ENCODE data around the gene AQP11. TPM values are rescaled to one million over a fixed set of nuclear protein-coding genes. Genes with fewer than 3 reads are reported as not detected.

The AQP11 gene
- polyA plus RNA-seq, 1 of the 3 experiments (the other 2 are of a cell fraction): 1.8 TPM

- ChIA-PET POLR2A (no interaction called here), CTCF (interaction anchor here (0.8 to 1.7 kb wide), 4 partner anchors 20 to 466 kb away, joined by 3 to 5 read pairs (median 4); no protein-coding TSS in a partner anchor)
- H3K4me3 ChIP-seq (ENCODE audit: low read depth in 2 of 2, low read length in 1 of 2): no peak overlapping the region
- H3K9me2 ChIP-seq: no peaks in the 10 kb centered on the region
- H3K79me2 ChIP-seq (ENCODE audit: insufficient read depth): no peaks in the 10 kb centered on the region
- H3K36me3 ChIP-seq (replicated peaks in 1 of 2; ENCODE audit: control insufficient read depth in 1 of 2, insufficient read depth in 2 of 2, low read length in 1 of 2): peaks cover 0 to 7% of the 10 kb centered on the region in 2 experiments
- peaks cover 0 to 14% of the 10 kb centered on the region in 2 experiments; a peak in 1 of 4 replicates for H3K4me1 ChIP-seq (ENCODE audit: control insufficient read depth in 1 of 2, insufficient read depth in 2 of 2, low read depth in 1 of 2, low read length in 1 of 2)
- H3K9me3 ChIP-seq: no peaks in the 10 kb centered on the region
- no peaks in the 10 kb centered on the region for H3F3A ChIP-seq (replicated peaks; ENCODE audit: insufficient read depth)
- WGBS (ENCODE audit: low lambda C conversion rate): 75% methylated on average over 2 of the region's 2 CpGs
- DNase-seq: no peak
- no peak overlapping the region for H3K27ac ChIP-seq (ENCODE audit: low read depth in 2 of 2, low read length in 1 of 2)
- no peaks in the 10 kb centered on the region for H4K20me1 ChIP-seq (ENCODE audit: insufficient read depth)
- no peak overlapping the region for H2AFZ ChIP-seq (ENCODE audit: low read depth)
- H3K27me3 ChIP-seq (ENCODE audit: insufficient read depth): no peaks in the 10 kb centered on the region
- no peak for TF ChIP-seq GABPA (IDR thresholded peaks at IDR 0.05; ENCODE audit: low read depth)
- no peak for TF ChIP-seq TAF1 (IDR thresholded peaks at IDR 0.05; ENCODE audit: borderline replicate concordance, low read depth, low read length)
- no peak for TF ChIP-seq FOXJ3 (CRISPR knock-in tag; IDR thresholded peaks at IDR 0.05)
- no peak for TF ChIP-seq USF2 (IDR thresholded peaks at IDR 0.05; ENCODE audit: borderline replicate concordance, low read depth, low read length)
- TF ChIP-seq ZBTB33 (IDR thresholded peaks at IDR 0.05; ENCODE audit: borderline replicate concordance, low read depth): no peak
- no peak for TF ChIP-seq POLR2AphosphoS5 (IDR thresholded peaks at IDR 0.05; ENCODE audit: low read depth, low read length)
- no peak for TF ChIP-seq RFX5 (IDR thresholded peaks at IDR 0.05; ENCODE audit: low read length)
- no peak for TF ChIP-seq IRF3 (IDR thresholded peaks at IDR 0.05; ENCODE audit: low read depth, low read length)
- TF ChIP-seq PBX3 (IDR thresholded peaks at IDR 0.05): no peak
- no peak for TF ChIP-seq CTCF (IDR thresholded peaks at IDR 0.05)
- no peak overlapping the region for H3K9ac ChIP-seq
- no peak overlapping the region for H3K4me2 ChIP-seq
These were observed 3.0 kb downstream of the AQP11 start for GRCh38 chr11:77592727-77593126.
